Fibroblast of skin of right biceps (primary cell): Measurements from ENCODE around the gene ATP2B3.

Source experiments
- DNase-seq: peaks from one replicate; pipeline ENCODE4 v3.0.0-alpha.2; 2013

The ATP2B3 gene

GRCh38 chrX:153490217-153490930, 27.1 kb upstream of the ATP2B3 start:
- no peak for DNase-seq

DNA sequence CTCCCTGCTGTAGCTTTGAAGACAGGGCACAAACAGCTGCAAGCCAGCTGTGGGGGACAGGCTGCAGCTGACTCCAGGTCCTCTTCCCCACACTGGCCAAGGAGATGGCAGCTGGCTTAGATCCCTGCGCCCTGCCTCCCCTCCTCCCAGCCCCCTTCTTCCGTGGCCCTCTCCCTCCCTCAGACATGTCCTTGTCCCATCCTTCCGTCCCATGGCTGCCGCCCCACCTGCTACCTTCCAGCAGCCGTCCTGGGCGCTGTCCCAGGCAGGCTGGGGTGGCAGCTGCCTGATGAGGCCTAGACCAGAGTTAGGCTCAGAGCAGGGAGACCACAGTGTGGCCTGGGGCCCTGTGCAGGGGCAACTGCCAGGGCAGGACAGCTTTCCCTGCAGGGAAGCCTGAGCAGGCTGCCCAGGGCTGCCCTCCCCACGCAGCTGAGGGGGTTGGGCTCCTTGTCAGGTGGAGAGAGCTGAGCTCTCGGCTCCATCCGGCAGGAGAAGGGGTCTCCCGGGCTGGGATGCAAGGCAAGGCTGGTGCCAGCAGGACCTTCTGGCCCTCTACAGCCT, 26.0 kb upstream of the ATP2B3 start:
- DNase-seq, result no peak

DNA sequence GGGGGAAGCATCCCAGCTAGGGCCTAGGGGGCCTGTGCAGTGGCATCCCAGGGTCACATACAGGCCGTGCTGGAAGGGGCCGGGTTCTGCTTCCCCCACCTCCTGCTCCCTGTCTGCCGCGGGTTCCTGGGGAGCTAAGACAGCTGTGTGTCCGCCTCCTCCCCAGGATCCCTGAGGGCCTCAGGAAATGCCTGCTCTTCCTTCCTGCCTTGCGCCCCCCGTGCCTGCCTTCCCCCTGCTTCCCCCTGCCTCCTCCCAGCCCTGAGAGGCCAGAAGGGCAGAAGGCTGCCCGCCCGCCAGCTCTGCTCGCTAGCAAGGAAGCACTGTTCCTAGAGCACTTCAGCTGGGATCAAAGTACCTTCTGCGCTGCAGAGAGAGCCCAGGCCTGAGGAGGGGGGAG, 25.5 kb upstream of the ATP2B3 start:
- peak; percentile 12 for DNase-seq

GRCh38 chrX:153492543-153492942, 24.9 kb upstream of the ATP2B3 start:
- no peak for DNase-seq

DNA sequence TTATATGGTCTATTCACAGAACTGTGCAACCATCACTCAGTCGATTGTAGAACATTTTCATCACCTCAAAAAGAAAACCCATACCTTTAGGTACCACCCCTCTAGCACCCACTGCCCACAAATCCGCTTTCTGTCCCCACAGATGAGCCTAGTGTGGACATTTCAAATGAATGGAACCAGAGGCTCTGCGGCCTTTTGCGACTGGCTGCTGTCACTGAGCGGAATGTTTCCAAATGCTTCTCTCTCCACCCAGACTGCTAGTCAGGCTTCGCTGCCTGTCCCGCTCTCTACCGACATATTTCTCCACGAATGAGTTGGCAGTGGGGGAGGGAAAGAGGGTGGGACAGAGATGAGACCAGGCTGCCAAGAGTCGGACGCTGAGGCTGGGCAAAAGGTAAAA, 24.4 kb upstream of the ATP2B3 start:
- no peak for DNase-seq

DNA sequence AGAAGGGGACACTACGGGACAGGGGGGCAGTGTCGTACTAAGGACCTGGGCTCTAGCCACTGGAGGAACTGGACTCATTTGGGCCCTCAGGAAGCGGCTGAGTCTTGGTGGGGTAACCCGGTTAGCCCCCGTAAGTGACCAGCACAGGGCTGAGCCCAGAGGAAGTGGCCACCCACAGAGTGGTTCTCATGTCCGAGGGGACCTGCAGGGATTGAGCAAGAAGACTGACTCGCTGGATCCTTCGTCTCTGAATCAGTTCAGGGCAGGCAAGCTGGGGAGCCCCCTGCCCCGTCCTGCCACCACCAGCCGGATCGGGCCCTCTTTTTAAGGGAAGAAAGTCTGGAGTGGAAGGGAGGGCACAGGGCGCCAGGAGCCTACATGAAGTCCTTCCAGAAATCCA, 23.4 kb upstream of the ATP2B3 start:
- peak; percentile 43 for DNase-seq

DNA sequence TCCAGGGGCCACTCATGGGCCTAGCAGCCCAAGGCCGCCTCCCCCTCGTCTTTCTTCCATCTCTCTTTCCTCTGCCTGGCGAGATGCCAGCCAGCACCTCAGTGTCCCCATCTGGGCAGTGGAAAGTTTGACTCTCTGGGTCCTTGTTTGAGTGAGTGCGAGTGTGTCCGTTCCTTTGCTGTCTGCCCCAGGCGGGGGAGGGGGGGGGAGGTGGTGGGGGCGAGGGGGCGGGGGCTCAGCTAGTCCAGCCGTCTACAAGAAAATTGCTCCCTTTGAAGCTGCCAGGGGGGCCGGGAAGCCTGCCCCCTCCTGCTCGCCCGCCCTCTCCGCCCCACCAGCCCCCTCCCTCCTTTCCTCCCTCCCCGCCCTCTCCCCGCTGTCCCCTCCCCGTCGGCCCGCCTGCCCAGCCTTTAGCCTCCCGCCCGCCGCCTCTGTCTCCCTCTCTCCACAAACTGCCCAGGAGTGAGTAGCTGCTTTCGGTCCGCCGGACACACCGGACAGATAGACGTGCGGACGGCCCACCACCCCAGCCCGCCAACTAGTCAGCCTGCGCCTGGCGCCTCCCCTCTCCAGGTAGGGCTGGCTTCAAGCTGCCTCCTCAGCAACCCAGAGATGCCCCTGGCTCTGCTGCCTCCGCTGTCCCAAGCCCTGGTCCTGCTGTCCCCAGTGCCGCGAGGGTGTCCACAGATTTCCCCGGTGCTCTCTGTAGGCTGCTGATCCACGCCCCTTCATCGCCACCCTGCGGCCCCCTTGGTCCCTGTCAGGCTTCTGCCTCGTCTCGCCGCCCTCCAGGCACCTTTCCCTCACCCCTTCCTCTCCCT, 22.7 kb upstream of the ATP2B3 start, which contains the start of gene BGN:
Gene BGN (plus strand): TSS at position 440 of the 821 bp plus-strand sequence. CDS start 9,652 bp downstream, outside the sequence.
- peak; percentile 76 for DNase-seq

- DNase-seq, result peak; percentile 25
Observed at GRCh38 chrX:153495362-153495751, 22.1 kb upstream of the ATP2B3 start.

GRCh38 chrX:153495903-153496589, 21.4 kb upstream of the ATP2B3 start:
- DNase-seq, result no peak

DNA sequence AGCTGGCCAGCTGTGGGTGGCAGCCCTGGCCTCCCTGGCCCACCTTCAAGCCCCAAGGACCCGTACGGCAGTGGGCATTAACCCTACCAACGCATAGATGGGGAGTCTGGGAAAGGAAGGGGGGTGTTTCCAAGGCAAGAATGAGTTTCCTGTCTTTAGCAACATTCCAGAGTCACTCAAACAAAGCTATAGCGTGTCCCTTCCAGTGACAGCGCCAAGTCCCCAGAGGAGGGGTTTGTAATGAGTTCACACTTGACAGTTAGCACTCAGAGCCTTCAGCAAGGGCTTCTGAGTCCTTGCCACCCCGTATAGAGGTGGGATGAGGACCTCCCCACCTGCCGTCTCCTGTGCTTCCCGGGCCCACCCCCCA, 20.9 kb upstream of the ATP2B3 start:
- DNase-seq, result no peak

DNA sequence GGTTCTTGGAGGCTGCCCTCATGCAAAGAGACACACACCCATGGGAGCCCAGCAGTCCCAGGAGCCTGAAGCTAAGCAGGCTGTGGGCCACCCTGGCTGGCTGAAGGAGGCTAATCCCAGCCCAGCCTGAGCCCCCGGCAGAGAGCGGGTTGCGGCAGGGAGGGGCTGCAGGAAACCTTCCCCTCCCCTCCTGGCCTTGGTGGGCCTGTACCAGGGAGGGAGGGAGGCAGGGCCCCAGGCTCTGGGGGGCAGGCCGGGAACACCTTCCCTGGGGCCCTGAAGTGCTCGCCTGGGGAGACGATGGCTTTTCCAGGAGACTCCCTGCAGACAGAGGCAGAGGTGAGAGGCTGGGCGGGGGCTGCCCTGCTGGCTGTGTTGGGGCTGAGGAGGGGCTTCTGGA, 19.0 kb upstream of the ATP2B3 start:
- DNase-seq, result no peak

DNA sequence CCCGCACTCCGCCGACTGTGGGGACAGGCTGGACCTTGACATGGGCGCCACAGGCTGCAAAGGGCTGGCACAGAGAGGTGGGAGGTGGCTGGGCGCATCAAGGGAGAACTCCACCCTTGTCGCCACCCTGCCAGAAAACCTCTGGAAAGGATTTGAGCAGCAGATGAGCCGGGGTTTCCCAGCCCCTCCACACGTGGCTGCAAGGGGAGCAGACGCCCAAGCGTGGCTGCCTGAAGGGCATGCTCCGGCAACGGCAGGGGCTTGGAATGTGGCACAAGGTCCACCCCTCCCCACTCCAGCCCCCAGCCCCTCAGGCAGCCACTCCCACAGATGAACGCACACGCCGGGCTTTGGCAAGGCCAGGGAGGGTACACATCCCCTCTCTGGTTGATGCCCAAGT, 18.1 kb upstream of the ATP2B3 start:
- DNase-seq, result no peak

- no peak for DNase-seq
Observed at GRCh38 chrX:153499876-153500275, 17.6 kb upstream of the ATP2B3 start.

DNA sequence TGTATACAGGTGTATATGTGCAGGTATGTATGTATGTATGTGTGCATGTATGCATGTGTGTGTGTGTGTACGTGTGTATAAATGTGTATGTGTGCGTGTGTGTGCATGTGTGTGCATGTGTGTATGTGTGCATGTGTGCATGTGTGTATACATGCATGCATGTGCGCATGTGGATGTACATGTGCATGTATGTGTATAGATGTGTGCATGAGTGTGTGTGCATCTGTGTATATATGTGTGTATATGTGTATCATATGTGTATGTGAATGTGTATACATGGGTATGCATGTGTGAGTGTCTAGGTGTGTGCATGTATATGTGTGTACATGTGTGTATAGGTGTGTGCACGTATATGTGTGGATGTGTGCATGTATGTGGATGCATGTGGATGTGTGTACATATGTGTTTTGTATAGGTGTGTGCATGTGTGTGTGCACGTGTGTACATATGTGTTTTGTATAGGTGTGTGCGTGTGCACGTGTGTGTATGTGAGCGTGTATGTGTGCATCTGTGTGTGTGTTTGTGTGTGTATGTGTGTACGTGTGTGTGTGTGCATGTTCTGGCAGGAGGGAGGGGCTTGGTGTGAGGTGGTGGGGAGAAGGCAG, 16.7 kb upstream of the ATP2B3 start:
- DNase-seq, result no peak

GRCh38 chrX:153501530-153501929, 15.9 kb upstream of the ATP2B3 start:
- no peak for DNase-seq

- DNase-seq, result no peak
Observed at GRCh38 chrX:153502131-153502530, 15.3 kb upstream of the ATP2B3 start.

- no peak for DNase-seq
Observed at GRCh38 chrX:153502796-153503195, 14.6 kb upstream of the ATP2B3 start.

DNA sequence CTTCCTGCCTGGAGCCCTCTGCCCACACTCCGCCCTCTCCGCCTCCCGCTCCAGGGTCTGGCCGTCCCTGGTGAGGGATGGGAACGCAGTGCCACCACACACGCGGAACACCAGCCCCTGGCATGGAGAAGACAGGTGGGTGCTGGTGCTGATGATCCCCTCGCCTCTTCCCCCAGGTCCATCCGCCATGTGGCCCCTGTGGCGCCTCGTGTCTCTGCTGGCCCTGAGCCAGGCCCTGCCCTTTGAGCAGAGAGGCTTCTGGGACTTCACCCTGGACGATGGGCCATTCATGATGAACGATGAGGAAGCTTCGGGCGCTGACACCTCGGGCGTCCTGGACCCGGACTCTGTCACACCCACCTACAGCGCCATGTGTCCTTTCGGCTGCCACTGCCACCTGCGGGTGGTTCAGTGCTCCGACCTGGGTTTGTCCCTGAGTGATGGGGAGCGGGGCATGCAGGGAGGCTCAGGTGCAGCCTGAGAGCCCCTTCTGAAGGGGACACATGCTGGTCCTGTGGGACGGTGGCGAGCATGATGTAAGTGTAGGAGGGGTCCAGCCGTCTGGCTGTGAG, 12.9 kb upstream of the ATP2B3 start:
- DNase-seq, result no peak

GRCh38 chrX:153505361-153505760, 12.1 kb upstream of the ATP2B3 start:
- DNase-seq, result no peak

DNA sequence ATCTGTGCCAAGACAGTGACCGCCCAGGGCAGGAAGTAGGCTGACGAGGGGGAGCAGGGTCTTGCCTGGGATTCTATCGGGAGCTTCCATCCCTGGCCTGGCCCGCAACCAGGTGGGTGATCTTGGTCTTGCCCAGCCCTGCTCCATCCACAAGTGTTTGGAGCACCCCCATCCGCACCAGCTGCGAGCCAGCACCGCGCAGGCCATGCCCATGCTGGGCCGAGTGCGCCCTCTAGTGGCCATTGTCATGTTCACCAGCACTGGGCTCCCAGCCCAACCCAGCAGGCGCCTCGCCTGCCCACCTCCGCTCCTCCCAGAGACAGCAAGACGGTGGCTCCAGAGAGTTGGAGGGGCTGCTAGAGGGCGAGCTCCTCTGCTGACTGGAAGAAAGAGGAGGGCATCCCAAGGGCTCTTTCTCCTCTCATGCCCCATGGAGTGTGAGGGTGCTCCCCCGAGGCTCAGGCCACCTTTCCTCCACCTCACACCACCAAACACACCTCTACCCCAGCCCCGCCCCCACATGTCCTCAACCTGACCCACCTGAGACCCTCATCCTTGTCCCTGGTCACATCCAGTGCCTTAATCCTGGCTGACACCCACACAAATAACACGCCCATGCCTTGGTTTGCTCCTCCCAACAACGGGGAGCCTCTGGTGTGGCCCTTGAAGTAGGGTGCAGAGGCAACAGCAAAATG, 9.8 kb upstream of the ATP2B3 start:
- peak; percentile 69 for DNase-seq

DNA sequence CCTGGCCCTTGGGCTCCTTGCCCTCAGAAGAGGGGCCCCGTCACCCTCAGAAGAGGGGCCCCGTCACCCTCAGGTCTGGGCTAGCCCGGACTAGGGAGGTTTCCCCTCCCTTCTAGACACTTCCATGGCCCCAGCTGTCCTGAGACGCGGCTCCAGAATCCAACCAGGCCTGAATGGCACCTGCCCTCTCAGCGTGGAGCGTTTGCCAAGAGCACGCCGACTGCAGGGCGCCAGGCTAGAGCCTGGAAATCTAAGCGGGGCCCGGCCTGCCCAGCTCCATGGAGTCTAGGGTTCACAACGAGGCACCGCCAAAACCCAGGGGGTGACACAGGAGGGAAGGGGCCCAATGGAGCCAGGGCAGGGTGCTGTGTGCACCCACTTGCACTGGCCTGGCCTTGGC, 7.8 kb upstream of the ATP2B3 start:
- no peak for DNase-seq

DNA sequence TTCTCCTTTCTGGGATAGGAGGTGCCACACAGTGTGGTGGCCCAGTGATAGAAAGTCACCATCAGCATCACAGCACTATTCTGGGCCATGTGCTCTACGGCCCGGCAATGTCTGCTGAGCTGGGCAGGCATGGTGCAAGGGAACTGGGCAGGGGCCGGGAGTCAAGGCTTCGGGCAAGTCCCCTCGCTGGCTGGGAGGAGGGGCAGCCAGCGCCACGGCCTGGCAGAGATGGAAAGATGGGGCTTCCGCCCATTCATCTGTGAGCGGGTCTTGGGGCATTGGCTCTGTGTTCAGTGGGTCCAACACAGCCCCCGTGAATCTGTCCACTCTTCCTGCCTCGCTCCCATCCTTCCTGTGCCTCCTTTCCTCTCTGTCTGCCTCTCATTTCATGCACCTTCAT, 7.1 kb upstream of the ATP2B3 start:
- no peak for DNase-seq
